GM23248 (cell line): ENCODE results near the gene BMP10.

ENCODE experiments used
- EZH2 ChIP-seq: fragments of 200-600 bp; sonication (generic); IDR thresholded peaks from 2 replicates; pipeline ENCODE4 v1.6.1; 2018; ENCODE audit warnings: antibody characterized with exemption, mild to moderate bottlenecking; ENCODE audit not compliant: insufficient read depth, poor library complexity, severe bottlenecking
- EZH2phosphoT487 ChIP-seq: fragments of 200-600 bp; sonication (generic); IDR thresholded peaks from 2 replicates; pipeline ENCODE4 v1.6.1; 2018; ENCODE audit warnings: antibody characterized with exemption, moderate library complexity, mild to moderate bottlenecking, low read depth; ENCODE audit not compliant: insufficient read depth

GRCh38 chr2:68834737-68835376 is 36.3 kb downstream of the BMP10 start:
- no peak for TF ChIP-seq EZH2phosphoT487
- TF ChIP-seq EZH2 = no peak
